NCI-H128 (cell line): Measurements from ENCODE around the gene TNIK.
A peak's percentile ranks its signal among the peaks of the same experiment; 100 is the strongest.

Experiments
- DNase-seq: peaks from one replicate; lab custom pipeline; 2025; ENCODE audit not compliant: unreplicated experiment; lab: John Stamatoyannopoulos, UW

TNIK gene

GRCh38 chr3:171200750-171201088 is 259.5 kb downstream of the TNIK start:
- no peak for DNase-seq

GRCh38 chr3:171200052-171200749 is 260.0 kb downstream of the TNIK start:
- no peak for DNase-seq

GRCh38 chr3:171199473-171199829 is 260.8 kb downstream of the TNIK start:
- no peak for DNase-seq

GRCh38 chr3:171198781-171199472 is 261.3 kb downstream of the TNIK start:
- no peak for DNase-seq

GRCh38 chr3:171195686-171196085 is 264.5 kb downstream of the TNIK start:
- no peak for DNase-seq

DNA sequence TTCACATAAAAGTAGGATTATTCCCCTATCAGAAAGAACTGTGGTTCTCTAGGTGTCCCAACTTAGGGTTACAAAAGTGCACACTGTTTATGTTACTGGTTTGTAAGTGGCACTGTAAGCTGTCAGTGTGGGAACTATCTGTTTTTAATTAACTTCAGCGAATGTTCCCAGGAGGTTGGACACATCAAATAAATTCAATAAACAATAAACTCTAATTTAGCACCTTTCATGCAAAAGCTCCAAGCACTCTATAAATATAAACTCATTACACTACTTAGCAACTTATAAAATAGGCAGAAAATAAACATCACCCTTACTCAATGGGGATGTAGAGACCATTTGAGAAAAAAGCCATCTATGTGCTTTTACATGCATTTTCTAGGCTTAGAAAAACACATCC is 265.2 kb downstream of the TNIK start:
- no peak for DNase-seq

DNA sequence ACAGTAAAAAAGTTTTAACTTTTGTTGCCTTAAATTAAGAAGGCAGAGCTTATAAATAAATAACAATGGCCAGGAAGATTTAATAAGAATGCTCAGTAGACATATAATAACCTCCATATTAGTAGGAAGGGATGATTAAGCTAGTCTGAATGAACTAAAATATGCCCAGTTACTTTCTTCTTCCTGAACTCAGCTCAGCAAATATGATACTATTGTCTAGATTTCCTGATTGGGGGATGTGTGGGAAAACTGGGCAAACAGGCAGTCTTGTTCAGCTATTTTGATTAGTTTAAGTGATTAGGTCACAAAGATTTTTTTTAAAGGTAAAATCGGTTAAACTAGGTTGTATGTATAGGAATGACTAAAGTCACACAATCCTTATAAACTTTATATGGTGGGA is 266.5 kb downstream of the TNIK start:
- DNase-seq = no peak

GRCh38 chr3:171192176-171192854 is 267.9 kb downstream of the TNIK start:
- DNase-seq = peak; percentile 74

DNA sequence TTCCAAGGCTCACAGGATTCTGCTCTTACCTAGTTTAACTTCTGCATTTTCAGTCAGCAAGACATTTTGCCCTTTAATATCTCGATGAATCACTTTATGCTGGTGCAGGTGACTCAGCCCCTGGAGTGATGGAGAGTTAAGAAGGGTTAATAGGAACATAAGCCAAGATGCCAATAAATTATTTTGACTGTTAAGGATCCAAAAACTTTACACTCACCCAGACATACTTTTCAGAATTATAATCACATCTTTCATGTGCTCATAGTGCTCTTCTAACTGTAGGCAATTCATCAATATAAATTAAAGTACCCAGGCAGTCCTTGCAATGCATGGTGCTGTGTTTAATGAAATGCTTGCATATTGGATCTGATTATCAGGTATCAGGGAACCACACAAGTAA is 269.5 kb downstream of the TNIK start:
- no peak for DNase-seq

DNA sequence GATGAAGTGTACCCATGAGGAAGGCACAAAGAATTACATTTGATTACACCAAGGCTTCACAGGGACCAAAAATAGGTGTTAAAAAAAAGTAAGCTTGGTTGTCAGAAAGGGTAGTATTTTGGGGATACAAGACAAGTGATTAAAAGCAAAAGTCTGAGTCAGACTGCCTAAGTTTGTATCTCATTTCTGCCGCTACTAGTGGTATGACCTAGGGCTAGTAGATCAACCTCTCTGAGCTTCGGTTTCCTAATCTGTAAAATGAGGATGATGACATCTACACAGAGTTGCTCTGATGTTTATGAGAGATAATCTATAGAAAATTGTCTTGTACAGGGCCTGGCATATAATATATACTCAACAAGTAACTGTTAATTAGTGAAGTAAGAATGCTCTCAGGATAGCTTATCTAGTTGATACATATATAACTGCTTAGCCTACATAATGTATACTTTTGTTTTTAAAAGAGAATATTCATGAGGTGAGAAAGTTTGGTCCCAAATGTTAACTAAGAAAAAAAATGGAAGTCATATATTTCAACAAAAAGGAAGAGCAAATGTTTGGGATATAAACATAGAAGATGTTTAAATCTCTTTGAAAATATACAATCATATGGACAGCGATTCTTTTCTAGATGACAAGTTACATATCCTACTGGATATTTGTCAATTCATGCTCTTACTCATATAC is 270.7 kb downstream of the TNIK start:
- no peak for DNase-seq

DNA sequence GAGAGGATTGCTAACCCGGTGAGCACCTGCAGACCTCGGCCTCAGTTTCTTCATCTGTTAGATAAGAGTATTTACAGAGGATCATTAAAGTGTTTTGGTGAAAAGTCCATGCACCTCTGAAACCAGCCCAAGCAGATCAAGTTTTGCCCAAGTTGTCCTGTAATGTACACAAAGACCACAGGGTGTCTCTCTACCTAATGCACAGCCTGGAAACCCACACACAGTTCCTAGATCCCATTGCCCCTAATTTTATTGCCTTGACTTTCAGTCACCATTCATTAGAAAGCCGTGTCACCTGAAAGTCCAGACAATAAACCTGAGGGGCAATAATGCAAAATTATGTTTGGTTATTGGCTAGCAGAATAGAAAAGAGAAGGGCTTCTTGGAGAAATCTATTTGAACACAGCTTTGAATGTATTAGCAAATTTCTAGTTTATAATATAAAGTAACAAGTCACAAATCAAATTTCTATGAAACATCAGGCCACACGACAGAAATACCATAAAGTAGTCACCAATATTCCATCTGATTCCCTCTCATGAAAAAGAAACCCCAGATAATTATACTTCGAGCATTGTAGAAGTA is 272.4 kb downstream of the TNIK start:
- no peak for DNase-seq

GRCh38 chr3:171186817-171187500 is 273.2 kb downstream of the TNIK start:
- DNase-seq = no peak

- no peak for DNase-seq
These were observed 273.8 kb downstream of the TNIK start for GRCh38 chr3:171186383-171186782.

- DNase-seq = no peak
These were observed 274.2 kb downstream of the TNIK start for GRCh38 chr3:171185959-171186358.

DNA sequence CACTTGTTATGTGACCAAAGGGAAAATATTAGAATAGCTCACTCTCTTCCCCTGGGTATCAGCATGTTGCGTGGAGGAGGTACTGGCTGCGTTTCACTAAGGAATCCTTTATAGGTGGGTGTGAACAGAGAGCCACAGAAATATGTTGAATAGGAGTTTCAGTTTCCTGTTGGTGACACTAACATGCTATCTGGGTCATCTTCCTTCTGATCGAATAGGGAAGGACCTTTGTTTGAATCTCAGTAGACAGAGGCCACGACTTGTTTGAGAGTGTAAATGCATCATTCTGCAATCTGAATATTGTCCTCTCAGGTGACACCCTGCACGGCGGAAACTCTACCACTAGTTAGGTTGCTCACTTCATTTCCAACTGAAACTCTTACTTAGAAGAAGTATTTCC is 275.8 kb downstream of the TNIK start:
- DNase-seq = no peak

DNA sequence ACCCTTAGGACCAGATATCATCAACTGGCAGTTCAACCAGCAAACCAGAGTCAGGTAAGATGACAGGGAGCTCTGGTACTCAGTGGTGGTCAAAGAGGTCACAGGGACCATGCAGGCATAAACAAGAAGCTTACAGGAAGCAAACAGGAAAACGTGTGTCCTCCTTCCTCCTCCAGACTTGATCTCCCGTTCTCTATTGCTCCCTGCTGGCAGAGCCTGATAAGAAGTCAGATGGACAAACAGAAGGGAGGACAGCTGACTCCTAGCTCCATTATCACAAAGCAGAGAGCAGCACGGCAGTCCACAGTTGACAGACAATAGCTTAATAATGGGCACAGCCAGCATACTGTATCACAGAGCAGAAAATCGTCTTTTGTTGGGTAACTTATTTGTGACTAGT is 277.2 kb downstream of the TNIK start:
- DNase-seq = no peak

GRCh38 chr3:171181907-171182690 is 278.1 kb downstream of the TNIK start:
- DNase-seq = no peak

- DNase-seq = no peak
These were observed 281.5 kb downstream of the TNIK start for GRCh38 chr3:171178714-171179113.

- DNase-seq = no peak
These were observed 282.7 kb downstream of the TNIK start for GRCh38 chr3:171177553-171177952.

GRCh38 chr3:171177056-171177455 is 283.1 kb downstream of the TNIK start:
- no peak for DNase-seq
